Endothelial cell of umbilical vein (primary cell): ENCODE measurements around the gene PSD4. TPM values are rescaled to one million over a fixed set of nuclear protein-coding genes. Genes with fewer than 3 reads are reported as not detected.

Source experiments
- BruUV-seq: library from RNA; stranded (reverse); fragments of 400-500 nt; replicated peaks from 2 replicates; lab custom pipeline; 2021; lab: Mats Ljungman, UMichigan
- CTCF ChIA-PET: fragments of 300-600, 350-600 bp; sonication (Branson Sonifier 250); formaldehyde crosslinking; loops from one replicate; lab custom pipeline; 2021; ENCODE audit warnings: antibody characterized with exemption, inconsistent platforms; lab: Charles Lee
- POLR2A ChIA-PET: fragments of 300-600, 350-600 bp; sonication (Branson Sonifier 250); formaldehyde crosslinking; loops from one replicate; lab custom pipeline; 2021; ENCODE audit warnings: antibody characterized with exemption, inconsistent platforms; lab: Charles Lee
- DNase-seq: peaks from one replicate; pipeline ENCODE4 v3.0.0-alpha.2; 2011; ENCODE audit warnings: low read depth, low spot score
- FAIRE-seq: peaks from 2 replicates; lab custom pipeline; 2011; peaks lifted over from hg19 to GRCh38; lab: Jason Lieb, UNC
- H2AFZ ChIP-seq: 2 replicates; pipeline ENCODE4 v1.6.0; 2012; ENCODE audit warnings: low read depth, low read length, control low read depth, inconsistent platforms
- H3K27ac ChIP-seq: 2 replicates; pipeline ENCODE4 v1.5.1; 2011; ENCODE audit warnings: low read depth, mild to moderate bottlenecking, control low read depth, low read length, moderate library complexity; ENCODE audit not compliant: insufficient read depth
- H3K27me3 ChIP-seq, 2 experiments: 2 replicates each; pipeline versions ENCODE4 v1.6.0 to v1.6.1; 2011; ENCODE audit warnings: low read length in 2 of 2, mixed read lengths in 1 of 2; ENCODE audit not compliant: control insufficient read depth in 2 of 2, insufficient read depth in 2 of 2
- H3K36me3 ChIP-seq, 2 experiments: 2 replicates in 1 of 2; 3 replicates in 1 of 2; pipeline ENCODE4 v1.5.1; 2011; ENCODE audit warnings: low read length in 2 of 2, mild to moderate bottlenecking in 1 of 2, moderate library complexity in 1 of 2; ENCODE audit not compliant: control insufficient read depth in 2 of 2, insufficient read depth in 2 of 2; ENCODE audit errors: extremely low read depth in 1 of 2
- H3K4me1 ChIP-seq: 3 replicates; pipeline ENCODE4 v1.5.1; 2011; ENCODE audit warnings: mild to moderate bottlenecking, low read length; ENCODE audit not compliant: control insufficient read depth, insufficient read depth; ENCODE audit errors: extremely low read depth
- H3K4me2 ChIP-seq: 2 replicates; pipeline ENCODE4 v1.6.1; 2011; ENCODE audit warnings: low read length, control low read depth, mixed read lengths; ENCODE audit not compliant: insufficient read depth
- H3K4me3 ChIP-seq, 3 experiments: fragments of 200-600 bp in 1 of 3; sonication (generic), shearing (Covaris generic) in 1 of 3; replicated peaks in 1 of 3; 2 replicates each; pipeline ENCODE4 v1.5.1; 2011 to 2016; ENCODE audit warnings: control low read depth in 3 of 3, low read length in 3 of 3, mild to moderate bottlenecking in 2 of 3, inconsistent platforms in 1 of 3, low read depth in 1 of 3, moderate library complexity in 1 of 3; ENCODE audit not compliant: insufficient read depth in 1 of 3
- H3K79me2 ChIP-seq: 2 replicates; pipeline ENCODE4 v1.6.0; 2012; ENCODE audit warnings: low read length, inconsistent platforms; ENCODE audit not compliant: control insufficient read depth, insufficient read depth
- H3K9ac ChIP-seq: replicated peaks from 2 replicates; pipeline ENCODE3; 2011; ENCODE audit warnings: low read length, control low read depth; ENCODE audit not compliant: insufficient read depth; ENCODE audit errors: extremely low read depth
- H3K9me1 ChIP-seq: replicated peaks from 3 replicates; pipeline ENCODE4 v1.6.0; 2011; ENCODE audit warnings: mild to moderate bottlenecking, low read length; ENCODE audit not compliant: control insufficient read depth, insufficient read depth; ENCODE audit errors: extremely low read depth
- H3K9me3 ChIP-seq: replicated peaks from 2 replicates; pipeline ENCODE4 v1.5.1; 2012; ENCODE audit warnings: low read length, inconsistent platforms; ENCODE audit not compliant: control insufficient read depth, insufficient read depth
- H4K20me1 ChIP-seq: replicated peaks from 2 replicates; pipeline ENCODE3; 2011; ENCODE audit warnings: mild to moderate bottlenecking, low read length; ENCODE audit not compliant: control insufficient read depth, insufficient read depth; ENCODE audit errors: extremely low read depth
- EZH2 ChIP-seq: IDR thresholded peaks from 2 replicates; pipeline ENCODE4 v1.6.1; 2012; ENCODE audit warnings: borderline replicate concordance, low read depth, mild to moderate bottlenecking, moderate library complexity, low read length, inconsistent platforms; ENCODE audit not compliant: severe bottlenecking
- FOS ChIP-seq: IDR thresholded peaks from 2 replicates; pipeline ENCODE4 v1.6.1; 2011; ENCODE audit warnings: mild to moderate bottlenecking, low read length, moderate library complexity, borderline replicate concordance; ENCODE audit not compliant: insufficient read depth
- MAX ChIP-seq: IDR thresholded peaks from 2 replicates; pipeline ENCODE4 v1.6.1; 2011; ENCODE audit not compliant: insufficient read depth, insufficient read length
- MYC ChIP-seq: IDR thresholded peaks from one replicate; pipeline ENCODE4 v1.6.1; 2011; ENCODE audit warnings: mild to moderate bottlenecking, low read depth, low read length
- POLR2A ChIP-seq: IDR thresholded peaks from 2 replicates; pipeline ENCODE4 v1.6.1; 2012; ENCODE audit warnings: low read depth, mild to moderate bottlenecking, control low read depth, low read length
- POLR2AphosphoS5 ChIP-seq: IDR thresholded peaks from 2 replicates; pipeline ENCODE4 v1.6.1; 2012; ENCODE audit warnings: low read depth, mild to moderate bottlenecking, control low read depth, low read length, moderate library complexity; ENCODE audit not compliant: insufficient read depth
- dilution Hi-C: fragments of 300-500 bp; cut with MboI; formaldehyde crosslinking; loops from one replicate; pipeline ENCODE4 v1.15.0; 2019; ENCODE audit warnings: low sequenced_read_pairs; ENCODE audit not compliant: extremely low pct_ligation_motif_present
- intact Hi-C: fragments of 100-400 bp; cut with micrococcal nuclease; formaldehyde crosslinking; loops from one replicate; pipeline ENCODE4 v1.10.0; 2022
- polyA plus RNA-seq, 4 experiments: library from polyadenylated mRNA; depleted of rRNA in 3 of 4; stranded (reverse) in 3 of 4; unstranded in 1 of 4; fragments of >200 nt; gene quantifications; 2 replicates each; pipeline versions ENCODE4 v1.2.1 to v1.2.3, GENCODE V29; 2011 to 2012; ENCODE audit warnings: missing spikeins in 1 of 4
- total RNA-seq: library from RNA; stranded (reverse); gene quantifications from 2 replicates; pipeline ENCODE4 v1.2.3, GENCODE V29; 2021

The PSD4 gene
- total and polyA plus RNA-seq, 2 donors (not counting 3 experiments of a cell fraction or from before 2014, with no cell fraction given): 0.01 to 0.24 TPM

DNA sequence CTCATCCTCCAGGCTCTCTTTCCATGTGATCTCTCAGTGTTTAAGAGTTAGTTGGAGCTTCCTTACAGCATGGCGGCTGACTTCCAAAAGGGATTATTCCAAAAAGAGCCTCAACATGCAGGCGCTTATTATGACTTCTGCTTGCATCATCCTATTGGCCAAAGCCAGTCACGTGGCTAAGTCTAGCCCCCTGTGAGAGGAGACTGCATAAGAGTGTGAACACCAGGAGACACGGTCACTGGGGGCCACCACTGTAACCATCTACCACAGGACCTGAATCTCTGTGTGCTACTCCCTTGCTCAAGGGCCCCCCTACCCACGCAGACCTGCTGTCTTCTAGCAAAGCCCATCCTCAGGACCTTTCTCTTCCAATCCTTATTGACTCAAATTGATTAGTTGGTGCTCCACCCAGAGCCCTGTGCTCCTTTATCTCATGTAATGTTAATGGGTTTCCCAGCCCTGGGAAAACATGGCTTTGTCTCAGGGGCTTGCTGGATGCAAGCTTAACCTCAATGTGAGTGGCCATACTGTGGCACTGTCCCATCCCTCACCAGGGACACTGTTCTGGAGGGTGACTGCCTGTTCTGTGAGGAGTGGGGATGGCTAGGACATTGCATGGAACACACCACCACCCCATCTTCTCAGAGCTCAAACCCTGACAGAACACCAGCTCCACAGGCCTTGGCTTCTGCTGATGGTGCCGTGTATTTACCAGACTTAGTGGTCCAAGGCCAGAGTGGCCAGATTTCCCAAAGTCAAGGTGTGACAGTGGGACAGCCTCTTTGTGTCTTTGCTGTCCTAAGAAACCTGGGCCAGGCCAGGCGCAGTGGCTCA is 42.2 kb upstream of the PSD4 start:
- ChIA-PET CTCF (interaction anchor here (1.6 kb wide), 1 partner anchor 67 kb away, joined by 3 read pairs; no protein-coding TSS in a partner anchor), POLR2A (no interaction called here)
- no peak for TF ChIP-seq POLR2AphosphoS5
- TF ChIP-seq MYC: no peak
- no peak for TF ChIP-seq EZH2
- TF ChIP-seq MAX: no peak
- no peak for TF ChIP-seq POLR2A
- no peak for TF ChIP-seq FOS
- Histone ChIP-seq H3K9me3 (no peaks in the 10 kb centered on the region), H3K9ac (no peak overlapping the region), H3K9me1 (no peaks in the 10 kb centered on the region), H3K4me3 (no peak overlapping the region), H3K4me2 (no peak overlapping the region), H3K36me3 (no peaks in the 10 kb centered on the region), H3K4me1 (no peaks in the 10 kb centered on the region), H3K27me3 (peaks cover 0 to 3% of the 10 kb centered on the region in 2 experiments), H2AFZ (no peak overlapping the region), H4K20me1 (no peaks in the 10 kb centered on the region), H3K79me2 (no peaks in the 10 kb centered on the region), H3K27ac (no peak overlapping the region)
- intact Hi-C loops (no loop called here), dilution Hi-C loops (no loop called here)
- FAIRE-seq: no peak
- no peak for DNase-seq
- no TSS peak for BruUV-seq
